ENCODE results near the gene MYOM3. TPM values are rescaled to one million over a fixed set of nuclear protein-coding genes. Genes with fewer than 3 reads are reported as not detected.

The MYOM3 gene
- total RNA-seq, 3 donors from 2014 or later (not counting 1 experiment from before 2014, with no cell fraction given) = 0.08 TPM; not detected in 2

- DNase-seq (no peak), ATAC-seq (no peak)
- WGBS (ENCODE audit: insufficient coverage) = 69% methylated on average over 2 of the region's 2 CpGs
- Histone ChIP-seq H3K27ac (ENCODE audit: low read length) (no peak overlapping the region), H3K4me3 (ENCODE audit: low read length) (no peak overlapping the region), H3K36me3 (ENCODE audit: control insufficient read depth, insufficient read depth, low read length) (no peaks in the 10 kb centered on the region), H3K27me3 (ENCODE audit: control insufficient read depth, insufficient read depth, low read length) (no peaks in the 10 kb centered on the region), H3K4me1 (ENCODE audit: control insufficient read depth, insufficient read depth, low read length) (no peaks in the 10 kb centered on the region), H3K9me3 (ENCODE audit: control insufficient read depth, insufficient read depth, low read length) (peaks cover 5% of the 10 kb centered on the region)
- no peak overlapping the region for H3K27ac Mint-ChIP-seq
- intact Hi-C loops (cut with micrococcal nuclease) = no loop called here
- no peaks in the 10 kb centered on the region for H3K36me3 Mint-ChIP-seq
- no peaks in the 10 kb centered on the region for H3K9me3 Mint-ChIP-seq
- no peaks in the 10 kb centered on the region for H3K4me1 Mint-ChIP-seq
- H3K4me3 Mint-ChIP-seq = no peak overlapping the region
- peaks cover 0 to 6% of the 10 kb centered on the region in 2 donors for H3K27me3 Mint-ChIP-seq (ENCODE audit: low read depth in 2 of 2)
- TF ChIP-seq, protein P1, sequence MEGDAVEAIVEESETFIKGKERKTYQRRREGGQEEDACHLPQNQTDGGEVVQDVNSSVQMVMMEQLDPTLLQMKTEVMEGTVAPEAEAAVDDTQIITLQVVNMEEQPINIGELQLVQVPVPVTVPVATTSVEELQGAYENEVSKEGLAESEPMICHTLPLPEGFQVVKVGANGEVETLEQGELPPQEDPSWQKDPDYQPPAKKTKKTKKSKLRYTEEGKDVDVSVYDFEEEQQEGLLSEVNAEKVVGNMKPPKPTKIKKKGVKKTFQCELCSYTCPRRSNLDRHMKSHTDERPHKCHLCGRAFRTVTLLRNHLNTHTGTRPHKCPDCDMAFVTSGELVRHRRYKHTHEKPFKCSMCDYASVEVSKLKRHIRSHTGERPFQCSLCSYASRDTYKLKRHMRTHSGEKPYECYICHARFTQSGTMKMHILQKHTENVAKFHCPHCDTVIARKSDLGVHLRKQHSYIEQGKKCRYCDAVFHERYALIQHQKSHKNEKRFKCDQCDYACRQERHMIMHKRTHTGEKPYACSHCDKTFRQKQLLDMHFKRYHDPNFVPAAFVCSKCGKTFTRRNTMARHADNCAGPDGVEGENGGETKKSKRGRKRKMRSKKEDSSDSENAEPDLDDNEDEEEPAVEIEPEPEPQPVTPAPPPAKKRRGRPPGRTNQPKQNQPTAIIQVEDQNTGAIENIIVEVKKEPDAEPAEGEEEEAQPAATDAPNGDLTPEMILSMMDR (IDR thresholded peaks at IDR 0.05) = no peak
These were observed 49.7 kb downstream of the MYOM3 start for GRCh38 chr1:24062221-24062620.

DNA sequence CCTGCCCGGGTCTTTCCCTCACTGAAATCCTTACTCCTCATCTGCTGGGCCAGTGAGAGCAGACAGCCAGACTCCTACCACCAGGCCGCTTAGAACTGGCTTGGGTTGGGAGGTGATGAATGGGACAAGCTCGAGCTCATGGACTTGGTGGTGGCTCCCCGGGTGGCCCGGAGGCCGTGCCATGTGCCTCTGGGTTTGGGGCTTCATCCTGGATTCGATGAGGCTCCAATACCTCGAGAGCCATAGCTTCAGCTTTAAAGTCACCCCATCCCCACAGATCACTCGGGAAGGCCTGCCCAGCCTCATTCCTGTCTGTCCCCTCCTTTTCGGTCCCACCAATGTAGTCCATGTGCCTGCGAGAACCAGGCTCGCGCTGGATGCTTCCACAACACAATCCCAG lies 51.5 kb downstream of the MYOM3 start:
- 89% methylated on average over 13 of the region's 13 CpGs for WGBS (ENCODE audit: insufficient coverage)
- Mint-ChIP-seq H3K36me3 (no peaks in the 10 kb centered on the region), H3K4me3 (no peak overlapping the region), H3K4me1 (no peaks in the 10 kb centered on the region), H3K27ac (no peak overlapping the region), H3K9me3 (no peaks in the 10 kb centered on the region), H3K27me3 (ENCODE audit: low read depth in 2 of 2) (peaks cover 0 to 6% of the 10 kb centered on the region in 2 donors)
- intact Hi-C loops (cut with micrococcal nuclease) = no loop called here
- H3K27ac ChIP-seq (ENCODE audit: low read length) = no peak overlapping the region
- no peak for DNase-seq
- no peaks in the 10 kb centered on the region for H3K4me1 ChIP-seq (ENCODE audit: control insufficient read depth, insufficient read depth, low read length)
- peaks cover 5% of the 10 kb centered on the region for H3K9me3 ChIP-seq (ENCODE audit: control insufficient read depth, insufficient read depth, low read length)
- TF ChIP-seq, protein P1 (IDR thresholded peaks at IDR 0.05) = no peak
- no peak overlapping the region for H3K4me3 ChIP-seq (ENCODE audit: low read length)
- no peak for ATAC-seq
- no peaks in the 10 kb centered on the region for H3K27me3 ChIP-seq (ENCODE audit: control insufficient read depth, insufficient read depth, low read length)
- no peaks in the 10 kb centered on the region for H3K36me3 ChIP-seq (ENCODE audit: control insufficient read depth, insufficient read depth, low read length)

- Mint-ChIP-seq H3K4me1 (no peaks in the 10 kb centered on the region), H3K27ac (no peak overlapping the region), H3K9me3 (no peaks in the 10 kb centered on the region), H3K36me3 (no peaks in the 10 kb centered on the region), H3K4me3 (no peak overlapping the region), H3K27me3 (ENCODE audit: low read depth in 2 of 2) (peaks cover 0 to 6% of the 10 kb centered on the region in 2 donors)
- Histone ChIP-seq H3K4me1 (ENCODE audit: control insufficient read depth, insufficient read depth, low read length) (no peaks in the 10 kb centered on the region), H3K27me3 (ENCODE audit: control insufficient read depth, insufficient read depth, low read length) (no peaks in the 10 kb centered on the region), H3K9me3 (ENCODE audit: control insufficient read depth, insufficient read depth, low read length) (peaks cover 5% of the 10 kb centered on the region), H3K27ac (ENCODE audit: low read length) (no peak overlapping the region), H3K4me3 (ENCODE audit: low read length) (no peak overlapping the region), H3K36me3 (ENCODE audit: control insufficient read depth, insufficient read depth, low read length) (no peaks in the 10 kb centered on the region)
- DNase-seq (no peak), ATAC-seq (no peak)
- TF ChIP-seq, protein P1 (IDR thresholded peaks at IDR 0.05) = no peak
- 90% methylated on average over 12 of the region's 14 CpGs for WGBS (ENCODE audit: insufficient coverage)
- intact Hi-C loops (cut with micrococcal nuclease) = no loop called here
These were observed 53.1 kb downstream of the MYOM3 start for GRCh38 chr1:24058671-24059455.

DNA sequence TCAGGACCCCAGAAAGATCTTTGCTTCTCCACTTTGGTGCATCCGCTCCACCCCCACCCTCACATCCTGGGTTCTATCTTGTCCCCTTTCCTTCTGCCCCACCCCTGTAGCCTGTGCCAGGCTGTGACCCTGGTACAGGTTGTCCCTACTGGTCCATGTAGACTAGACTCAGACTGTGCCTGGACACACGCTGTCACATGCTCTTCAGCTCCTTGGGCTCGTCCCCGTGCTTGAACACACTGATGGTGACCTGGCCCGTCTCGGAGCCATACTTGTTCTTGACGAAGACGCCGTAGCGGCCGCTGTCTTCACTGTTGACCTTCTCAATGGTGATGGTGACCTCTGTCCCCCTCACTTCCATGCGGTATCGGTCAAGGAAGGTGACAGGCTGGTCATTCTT lies 54.8 kb downstream of the MYOM3 start:
- ATAC-seq (no peak), DNase-seq (no peak)
- H3K36me3 Mint-ChIP-seq = no peaks in the 10 kb centered on the region
- no peak overlapping the region for H3K4me3 Mint-ChIP-seq
- intact Hi-C loops (cut with micrococcal nuclease) = no loop called here
- H3K9me3 ChIP-seq (ENCODE audit: control insufficient read depth, insufficient read depth, low read length) = no peaks in the 10 kb centered on the region
- H3K4me1 ChIP-seq (ENCODE audit: control insufficient read depth, insufficient read depth, low read length) = no peaks in the 10 kb centered on the region
- H3K27ac Mint-ChIP-seq = no peak overlapping the region
- peaks cover 0 to 2% of the 10 kb centered on the region in 2 donors for H3K27me3 Mint-ChIP-seq (ENCODE audit: low read depth in 2 of 2)
- no peaks in the 10 kb centered on the region for H3K9me3 Mint-ChIP-seq
- H3K27me3 ChIP-seq (ENCODE audit: control insufficient read depth, insufficient read depth, low read length) = no peaks in the 10 kb centered on the region
- no peaks in the 10 kb centered on the region for H3K36me3 ChIP-seq (ENCODE audit: control insufficient read depth, insufficient read depth, low read length)
- H3K4me1 Mint-ChIP-seq = no peaks in the 10 kb centered on the region
- 96% methylated on average over 13 of the region's 13 CpGs for WGBS (ENCODE audit: insufficient coverage)
- TF ChIP-seq, protein P1 (IDR thresholded peaks at IDR 0.05) = no peak
- no peak overlapping the region for H3K4me3 ChIP-seq (ENCODE audit: low read length)
- H3K27ac ChIP-seq (ENCODE audit: low read length) = no peak overlapping the region
